Naive thymus-derived CD4-positive, alpha-beta T cell (primary cell): ENCODE measurements around the gene GPRC5D. TPM values are rescaled to one million over a fixed set of nuclear protein-coding genes. Genes with fewer than 3 reads are reported as not detected.

Source experiments
- ATAC-seq: fragments of 150-1000 bp; cut with Tn5 transposase; 2 replicates; pipeline ENCODE4 v1.10.0; 2021; ENCODE audit warnings: mild to moderate bottlenecking, moderate library complexity
- CTCF ChIA-PET: fragments of 350-600 bp; sonication (Branson Sonifier 250); formaldehyde crosslinking; loops from one replicate; lab custom pipeline; 2021; ENCODE audit warnings: antibody characterized with exemption; lab: Charles Lee
- POLR2A ChIA-PET: fragments of 350-600 bp; sonication (Branson Sonifier 250); formaldehyde crosslinking; loops from one replicate; lab custom pipeline; 2021; ENCODE audit warnings: antibody characterized with exemption, inconsistent platforms; lab: Charles Lee
- DNase-seq, 9 donors: peaks; one replicate each; pipeline versions ENCODE4 v3.0.0 to v3.0.0-alpha.2; 2020 to 2022; ENCODE audit warnings: mixed read lengths in 1 of 9
- H3K27ac ChIP-seq: one replicate; pipeline ENCODE4 v1.7.0; 2013; ENCODE audit warnings: mild to moderate bottlenecking, low read depth, low read length, moderate library complexity
- H3K27me3 ChIP-seq, 2 donors: one replicate each; pipeline ENCODE4 v1.7.0; 2013; ENCODE audit warnings: low read length in 2 of 2, mild to moderate bottlenecking in 2 of 2, moderate library complexity in 2 of 2; ENCODE audit not compliant: control insufficient read depth in 2 of 2, insufficient read depth in 2 of 2
- H3K36me3 ChIP-seq, 3 experiments: 1 replicate in 2 of 3; 2 replicates in 1 of 3; pipeline ENCODE4 v1.7.0; 2013; ENCODE audit warnings: low read length in 3 of 3, mild to moderate bottlenecking in 3 of 3, moderate library complexity in 1 of 3; ENCODE audit not compliant: insufficient read depth in 3 of 3, control insufficient read depth in 2 of 3
- H3K4me1 ChIP-seq, 2 donors: one replicate each; pipeline ENCODE4 v1.7.0; 2013; ENCODE audit warnings: low read length in 2 of 2, mild to moderate bottlenecking in 2 of 2, moderate library complexity in 1 of 2; ENCODE audit not compliant: control insufficient read depth in 2 of 2, insufficient read depth in 2 of 2
- H3K4me3 ChIP-seq: 2 replicates; pipeline ENCODE4 v1.7.0; 2013; ENCODE audit warnings: mild to moderate bottlenecking, low read length
- H3K9me3 ChIP-seq, 3 experiments: 1 replicate in 2 of 3; 2 replicates in 1 of 3; pipeline ENCODE4 v1.7.0; 2013; ENCODE audit warnings: low read length in 3 of 3; ENCODE audit not compliant: control insufficient read depth in 2 of 3
- H3K27ac Mint-ChIP-seq, 9 donors: one replicate each; pipeline ENCODE4 v1.8.0; 2020 to 2022; ENCODE audit warnings: mixed read lengths in 9 of 9, mild to moderate bottlenecking in 8 of 9, moderate library complexity in 5 of 9, inconsistent platforms in 2 of 9
- H3K27me3 Mint-ChIP-seq, 5 donors: one replicate each; pipeline ENCODE4 v1.8.0; 2021 to 2022; ENCODE audit warnings: mixed read lengths in 5 of 5, mild to moderate bottlenecking in 1 of 5
- H3K36me3 Mint-ChIP-seq, 5 donors: one replicate each; pipeline ENCODE4 v1.8.0; 2020 to 2022; ENCODE audit warnings: mixed read lengths in 5 of 5, mild to moderate bottlenecking in 3 of 5, inconsistent platforms in 1 of 5
- H3K4me1 Mint-ChIP-seq, 7 donors: one replicate each; pipeline ENCODE4 v1.8.0; 2020 to 2022; ENCODE audit warnings: mixed read lengths in 7 of 7, mild to moderate bottlenecking in 3 of 7, inconsistent platforms in 1 of 7
- H3K4me3 Mint-ChIP-seq, 10 donors: one replicate each; pipeline ENCODE4 v1.8.0; 2020 to 2022; ENCODE audit warnings: mild to moderate bottlenecking in 10 of 10, mixed read lengths in 10 of 10, moderate library complexity in 6 of 10, inconsistent platforms in 2 of 10
- H3K9me3 Mint-ChIP-seq, 11 donors: one replicate each; pipeline ENCODE4 v1.8.0; 2020 to 2022; ENCODE audit warnings: mixed read lengths in 11 of 11, mild to moderate bottlenecking in 4 of 11, inconsistent platforms in 1 of 11, moderate library complexity in 1 of 11
- intact Hi-C, 2 donors: fragments of 100-400 bp; cut with micrococcal nuclease; formaldehyde crosslinking; loops; one replicate each; pipeline ENCODE4 v1.15.1; 2023
- polyA plus RNA-seq, 2 donors: library from polyadenylated mRNA; unstranded; fragments of 300-500 nt; fragmentation: Illumina TruSeq; gene quantifications; one replicate each; pipeline ENCODE4 v1.2.3, GENCODE V29; 2021
- total RNA-seq, 6 experiments: library from RNA in 5 of 6; stranded (reverse) in 5 of 6; gene quantifications; 1 replicate in 5 of 6; 2 replicates in 1 of 6; pipeline ENCODE4 v1.2.3 and lab custom pipeline; 2021 to 2026

The GPRC5D gene
- total and polyA plus RNA-seq, 7 experiments from 2014 or later: 0.29 to 0.83 TPM; not detected in 5

GRCh38 chr12:12984149-12984548, 32.2 kb upstream of the GPRC5D start:
- H3K27ac ChIP-seq: no peak overlapping the region
- intact Hi-C loops: no loop called here
- H3K27me3 ChIP-seq: no peaks in the 10 kb centered on the region
- H3K4me1 Mint-ChIP-seq: no peaks in the 10 kb centered on the region
- H3K36me3 ChIP-seq: peaks cover 0 to 46% (median 0%) of the 10 kb centered on the region in 3 experiments
- peaks cover 0 to 16% (median 0%) of the 10 kb centered on the region in 5 donors for H3K36me3 Mint-ChIP-seq
- CTCF ChIA-PET: interaction anchor here (0.7 to 2.4 kb wide), 5 partner anchors 10 to 197 kb away, joined by 3 to 9 read pairs (median 4); no protein-coding TSS in a partner anchor
- H3K27me3 Mint-ChIP-seq: no peaks in the 10 kb centered on the region
- no peak overlapping the region for H3K27ac Mint-ChIP-seq
- no peak overlapping the region for H3K4me3 ChIP-seq
- no peak overlapping the region for H3K4me3 Mint-ChIP-seq
- H3K9me3 ChIP-seq: no peaks in the 10 kb centered on the region
- no peaks in the 10 kb centered on the region for H3K9me3 Mint-ChIP-seq
- ATAC-seq: no peak
- POLR2A ChIA-PET: no interaction called here
- no peak for DNase-seq
- H3K4me1 ChIP-seq: no peaks in the 10 kb centered on the region

GRCh38 chr12:12983420-12984035, 31.6 kb upstream of the GPRC5D start:
- intact Hi-C loops: loop anchor here (1.0 to 2.0 kb wide), 5 partner anchors 67 to 607 kb away; no protein-coding TSS in a partner anchor
- Histone ChIP-seq H3K9me3 (no peaks in the 10 kb centered on the region), H3K4me3 (no peak overlapping the region), H3K27me3 (no peaks in the 10 kb centered on the region), H3K4me1 (no peaks in the 10 kb centered on the region), H3K36me3 (peaks cover 0 to 40% (median 0%) of the 10 kb centered on the region in 3 experiments), H3K27ac (no peak overlapping the region)
- Mint-ChIP-seq H3K4me3 (no peak overlapping the region), H3K4me1 (no peaks in the 10 kb centered on the region), H3K36me3 (peaks cover 0 to 16% (median 0%) of the 10 kb centered on the region in 5 donors), H3K9me3 (no peaks in the 10 kb centered on the region), H3K27me3 (no peaks in the 10 kb centered on the region), H3K27ac (no peak overlapping the region)
- POLR2A ChIA-PET: interaction anchor here (0.6 kb wide), 1 partner anchor 130 kb away, joined by 4 read pairs; no protein-coding TSS in a partner anchor
- peak in 5 of 9 donors; percentile 4 to 43 (median 19) for DNase-seq
- CTCF ChIA-PET: interaction anchor here (0.7 to 2.4 kb wide), 4 partner anchors 67 to 196 kb away, joined by 3 to 9 read pairs (median 4); no protein-coding TSS in a partner anchor
- ATAC-seq: peak; percentile 57

GRCh38 chr12:12982331-12982730, 30.4 kb upstream of the GPRC5D start:
- ChIA-PET POLR2A (interaction anchor here (0.7 kb wide), 1 partner anchor 1091 kb away, joined by 3 read pairs; no protein-coding TSS in a partner anchor), CTCF (interaction anchor here (0.6 to 2.4 kb wide), 4 partner anchors 66 to 195 kb away, joined by 3 to 9 read pairs (median 4); no protein-coding TSS in a partner anchor)
- no peaks in the 10 kb centered on the region for H3K4me1 Mint-ChIP-seq
- no peak overlapping the region for H3K27ac ChIP-seq
- no peak for ATAC-seq
- H3K4me3 ChIP-seq: no peak overlapping the region
- peaks cover 0 to 17% (median 0%) of the 10 kb centered on the region in 5 donors for H3K36me3 Mint-ChIP-seq
- no peak for DNase-seq
- no peak overlapping the region for H3K4me3 Mint-ChIP-seq
- peaks cover 0 to 37% (median 0%) of the 10 kb centered on the region in 3 experiments for H3K36me3 ChIP-seq
- no peaks in the 10 kb centered on the region for H3K9me3 Mint-ChIP-seq
- no peaks in the 10 kb centered on the region for H3K27me3 ChIP-seq
- no peaks in the 10 kb centered on the region for H3K9me3 ChIP-seq
- intact Hi-C loops: loop anchor here in 1 of 2 donors (2.0 kb wide), 1 partner anchor 194 kb away; no protein-coding TSS in a partner anchor
- H3K4me1 ChIP-seq: no peaks in the 10 kb centered on the region
- no peak overlapping the region for H3K27ac Mint-ChIP-seq
- H3K27me3 Mint-ChIP-seq: no peaks in the 10 kb centered on the region

- H3K36me3 ChIP-seq: peaks cover 0 to 27% (median 0%) of the 10 kb centered on the region in 3 experiments
- Mint-ChIP-seq H3K4me3 (no peak overlapping the region), H3K27me3 (no peaks in the 10 kb centered on the region), H3K9me3 (peaks cover 0 to 4% (median 0%) of the 10 kb centered on the region in 11 donors), H3K4me1 (no peaks in the 10 kb centered on the region), H3K27ac (no peak overlapping the region), H3K36me3 (peaks cover 2 to 27% (median 9%) of the 10 kb centered on the region in 5 donors)
- ATAC-seq (no peak), DNase-seq (no peak)
- no peaks in the 10 kb centered on the region for H3K4me1 ChIP-seq
- H3K27ac ChIP-seq: no peak overlapping the region
- intact Hi-C loops: no loop called here
- no peaks in the 10 kb centered on the region for H3K9me3 ChIP-seq
- no peak overlapping the region for H3K4me3 ChIP-seq
- POLR2A ChIA-PET: no interaction called here
- H3K27me3 ChIP-seq: no peaks in the 10 kb centered on the region
- CTCF ChIA-PET: interaction anchor here (1.6 kb wide), 1 partner anchor 63 kb away, joined by 5 read pairs; no protein-coding TSS in a partner anchor
Observed at GRCh38 chr12:12979731-12980259, 27.8 kb upstream of the GPRC5D start.

GRCh38 chr12:12979126-12979525, 27.2 kb upstream of the GPRC5D start:
- Mint-ChIP-seq H3K27ac (no peak overlapping the region), H3K4me1 (peaks cover 0 to 3% (median 0%) of the 10 kb centered on the region in 7 donors), H3K36me3 (peaks cover 8 to 30% (median 16%) of the 10 kb centered on the region in 5 donors), H3K27me3 (no peaks in the 10 kb centered on the region), H3K9me3 (peaks cover 0 to 10% (median 4%) of the 10 kb centered on the region in 11 donors), H3K4me3 (no peak overlapping the region)
- no peaks in the 10 kb centered on the region for H3K4me1 ChIP-seq
- DNase-seq (no peak), ATAC-seq (no peak)
- no peaks in the 10 kb centered on the region for H3K27me3 ChIP-seq
- peaks cover 0 to 34% (median 0%) of the 10 kb centered on the region in 3 experiments for H3K36me3 ChIP-seq
- no peak overlapping the region for H3K4me3 ChIP-seq
- intact Hi-C loops: no loop called here
- CTCF ChIA-PET: interaction anchor here (1.6 kb wide), 1 partner anchor 62 kb away, joined by 5 read pairs; no protein-coding TSS in a partner anchor
- POLR2A ChIA-PET: no interaction called here
- H3K9me3 ChIP-seq: no peaks in the 10 kb centered on the region
- no peak overlapping the region for H3K27ac ChIP-seq

- Mint-ChIP-seq H3K27ac (no peak overlapping the region), H3K4me1 (peaks cover 0 to 3% (median 0%) of the 10 kb centered on the region in 7 donors), H3K9me3 (peaks cover 5 to 25% (median 14%) of the 10 kb centered on the region in 11 donors), H3K36me3 (peaks cover 23 to 44% (median 32%) of the 10 kb centered on the region in 5 donors), H3K4me3 (no peak overlapping the region), H3K27me3 (no peaks in the 10 kb centered on the region)
- CTCF ChIA-PET: no interaction called here
- DNase-seq (no peak), ATAC-seq (no peak)
- no peak overlapping the region for H3K27ac ChIP-seq
- H3K4me1 ChIP-seq: no peaks in the 10 kb centered on the region
- H3K36me3 ChIP-seq: peaks cover 0 to 48% (median 0%) of the 10 kb centered on the region in 3 experiments
- peaks cover 0 to 13% (median 0%) of the 10 kb centered on the region in 3 experiments for H3K9me3 ChIP-seq
- no peak overlapping the region for H3K4me3 ChIP-seq
- no peaks in the 10 kb centered on the region for H3K27me3 ChIP-seq
- intact Hi-C loops: no loop called here
- POLR2A ChIA-PET: no interaction called here
Observed at GRCh38 chr12:12977231-12977630, 25.3 kb upstream of the GPRC5D start.
